GM10847 (cell line): ENCODE results near the gene PODXL2.

ENCODE experiments used
- POLR2A ChIP-seq: IDR thresholded peaks from 2 replicates; pipeline ENCODE4 v1.6.1; 2011; ENCODE audit not compliant: insufficient read length; ENCODE audit errors: extremely low read depth

The PODXL2 gene

DNA sequence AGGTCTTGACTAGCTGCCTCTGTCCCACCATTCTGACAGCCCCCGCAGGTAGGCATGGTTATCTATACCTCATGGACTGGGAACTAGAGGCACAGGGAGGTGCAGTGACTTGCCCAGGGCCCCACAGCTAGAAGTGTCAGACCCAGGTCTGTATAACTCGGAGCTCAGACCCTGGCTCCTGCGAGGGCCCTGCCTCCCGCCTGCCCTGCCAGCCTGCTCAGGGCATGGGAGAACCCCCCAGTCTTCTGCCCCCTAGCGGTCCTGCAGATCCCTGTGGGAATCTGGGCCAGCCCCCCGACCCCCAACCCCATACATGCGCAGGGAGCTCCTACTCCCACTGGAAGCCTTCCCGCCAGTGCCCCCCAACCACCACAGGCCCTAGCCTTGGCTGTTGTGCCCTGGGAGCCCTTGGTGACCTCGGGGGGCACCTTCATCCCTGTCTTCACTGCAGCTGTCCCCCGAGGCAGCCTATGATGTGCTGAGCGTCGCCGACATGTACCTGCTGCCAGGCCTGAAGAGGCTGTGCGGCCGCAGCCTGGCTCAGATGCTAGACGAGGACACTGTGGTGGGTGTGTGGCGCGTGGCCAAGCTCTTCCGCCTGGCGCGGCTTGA is 50.7 kb downstream of the PODXL2 start:
- no peak for TF ChIP-seq POLR2A

DNA sequence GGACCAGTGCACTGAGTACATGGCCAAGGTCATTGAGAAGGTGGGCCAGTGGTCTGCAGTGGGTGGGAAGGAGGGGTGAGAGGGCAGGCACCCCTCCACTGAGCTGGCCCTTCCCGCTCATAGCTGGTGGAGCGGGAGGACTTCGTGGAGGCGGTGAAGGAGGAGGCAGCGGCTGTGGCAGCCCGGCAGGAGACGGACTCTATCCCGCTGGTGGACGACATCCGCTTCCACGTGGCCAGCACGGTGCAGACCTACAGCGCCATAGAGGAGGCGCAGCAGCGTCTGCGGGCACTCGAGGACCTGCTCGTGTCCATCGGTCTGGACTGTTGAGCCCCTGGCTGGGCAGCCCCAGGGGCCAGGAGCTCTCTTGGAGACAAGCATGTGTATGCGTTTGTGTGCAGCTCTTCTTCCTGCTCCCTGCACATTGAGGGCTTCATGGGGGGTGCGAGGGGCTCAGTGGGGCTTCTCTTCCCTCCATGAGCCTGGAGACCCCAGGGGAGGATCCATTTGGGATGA is 51.2 kb downstream of the PODXL2 start:
- no peak for TF ChIP-seq POLR2A

DNA sequence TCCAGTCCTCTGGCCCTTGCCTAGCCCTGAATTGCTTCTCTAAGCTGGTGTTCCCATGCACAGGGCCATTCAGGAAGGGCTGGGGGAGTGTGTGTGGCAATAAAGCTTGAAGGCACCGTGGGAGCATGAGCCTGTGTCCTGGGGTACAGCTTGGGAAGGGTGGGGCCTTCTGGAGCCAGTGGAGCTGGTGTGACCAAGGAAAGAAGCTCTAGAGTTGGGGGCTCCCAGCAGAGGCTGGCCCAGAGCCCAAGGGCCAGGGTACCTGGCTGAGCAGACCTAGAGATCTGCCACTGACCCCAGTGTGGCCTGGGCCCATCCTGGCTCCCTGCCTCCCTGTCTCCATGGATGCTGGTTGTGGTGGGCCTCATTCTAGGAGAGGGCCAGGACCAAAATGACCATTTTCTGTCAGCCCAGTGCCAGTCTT is 51.8 kb downstream of the PODXL2 start:
- TF ChIP-seq POLR2A = no peak

DNA sequence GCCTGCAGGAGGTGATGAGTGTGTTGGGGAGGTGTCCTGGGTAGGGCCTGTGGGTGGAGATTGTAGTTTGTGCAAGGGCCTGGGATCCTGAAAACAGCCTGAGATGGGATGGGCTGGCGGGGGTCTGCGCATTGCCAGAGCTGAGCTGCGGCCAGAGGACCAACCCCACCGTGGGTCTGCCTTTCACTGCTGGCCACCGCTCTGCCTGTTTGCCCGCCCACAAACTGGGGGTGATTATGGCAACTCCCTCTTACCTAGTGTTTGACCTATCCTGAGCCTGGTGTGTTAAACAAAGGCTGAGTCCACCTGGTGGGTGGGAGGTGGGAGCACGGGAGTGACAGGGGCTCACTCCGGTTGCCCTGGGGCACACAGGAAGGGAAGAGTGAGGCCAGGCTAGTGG is 53.6 kb downstream of the PODXL2 start:
- TF ChIP-seq POLR2A = no peak

DNA sequence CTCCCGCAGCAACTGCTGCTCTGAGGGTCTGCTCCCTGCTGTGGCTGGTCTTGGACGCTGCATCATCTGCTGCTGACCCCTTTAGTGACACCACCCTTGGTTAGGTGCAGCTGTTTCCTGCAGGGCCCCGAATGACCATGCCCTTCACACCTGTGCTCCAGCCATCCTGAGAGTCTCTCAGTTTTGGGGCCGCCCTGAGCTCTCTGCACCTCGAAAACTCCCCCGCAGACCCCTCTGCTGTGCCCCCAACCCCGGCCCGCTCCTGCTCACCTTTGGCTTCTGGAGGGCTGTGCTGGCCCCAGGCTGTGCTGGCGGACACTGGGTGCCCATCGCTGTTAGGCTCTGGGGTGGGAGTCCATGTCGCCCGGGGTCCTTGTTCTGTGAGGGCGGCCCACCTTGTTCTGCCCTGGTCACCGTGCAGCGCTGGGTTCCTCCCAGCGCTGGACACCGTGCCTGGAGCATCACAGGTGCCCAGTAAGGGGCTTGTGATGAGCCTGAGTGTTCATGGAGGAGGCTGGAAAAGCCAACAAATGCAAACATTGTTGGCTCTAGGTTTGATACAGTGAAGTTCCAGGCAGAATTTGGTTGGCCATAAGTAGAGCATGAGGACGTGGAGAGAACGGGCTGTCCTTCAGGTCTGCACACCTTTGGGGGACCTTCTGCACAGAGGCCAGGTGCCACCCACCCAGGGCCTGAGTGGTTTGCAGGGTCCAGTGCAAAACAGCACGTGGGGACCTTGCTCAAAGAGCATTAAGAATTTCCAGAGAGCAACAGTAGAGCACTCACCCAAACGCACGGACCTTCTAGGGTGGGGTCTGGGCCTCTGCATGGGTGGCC is 56.1 kb downstream of the PODXL2 start:
- TF ChIP-seq POLR2A = no peak

DNA sequence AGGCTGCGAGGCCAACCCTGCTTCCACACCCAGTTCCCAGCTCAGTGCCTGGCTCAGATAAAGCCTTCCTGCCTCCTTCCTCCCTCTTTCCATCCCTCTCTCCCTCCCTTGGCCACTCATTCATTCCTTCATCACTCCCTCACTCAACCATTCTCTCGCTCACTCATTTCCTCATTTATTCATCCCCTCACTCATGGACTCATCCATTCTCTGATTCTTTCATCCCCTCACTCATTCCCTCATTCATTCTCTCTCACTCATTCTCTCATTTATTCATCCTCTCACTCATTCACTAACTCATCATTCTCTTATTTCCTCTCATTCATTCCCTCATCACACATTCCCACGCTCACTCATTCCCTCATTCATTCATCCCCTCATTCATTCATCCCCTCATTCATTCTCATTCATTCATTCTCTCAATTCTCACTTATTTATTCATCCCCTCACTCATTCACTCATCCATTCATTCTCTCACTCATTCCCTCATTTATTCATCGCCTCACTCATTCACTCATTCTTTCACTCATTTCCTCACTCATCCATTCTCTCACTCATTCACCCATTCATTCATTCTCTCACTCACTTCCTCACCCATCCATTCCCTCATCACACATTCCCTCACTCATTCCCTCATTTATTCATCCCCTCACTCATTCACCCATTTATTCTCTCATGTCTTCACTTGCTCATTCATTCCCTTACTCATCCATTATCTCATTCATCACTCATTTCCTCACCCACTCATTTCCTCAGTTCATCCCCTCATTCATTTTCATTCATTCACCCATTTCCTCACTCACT is 56.9 kb downstream of the PODXL2 start:
- no peak for TF ChIP-seq POLR2A

DNA sequence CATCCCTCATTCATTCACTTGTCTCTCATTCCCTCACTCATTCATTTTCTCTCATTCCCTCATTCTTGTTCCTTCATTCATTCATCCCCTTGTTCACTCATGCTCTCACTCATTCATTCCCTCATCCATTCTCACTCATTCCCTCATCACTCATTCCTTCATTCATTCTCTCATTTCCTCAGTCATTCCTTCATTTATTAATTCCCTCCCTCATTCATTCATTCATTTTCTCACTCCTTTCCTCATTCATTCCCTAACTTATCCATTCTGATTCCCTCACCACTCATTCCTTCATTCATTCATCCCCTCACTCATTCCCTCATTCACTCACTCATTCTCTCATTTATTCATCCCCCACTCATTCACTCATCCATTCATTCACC is 57.5 kb downstream of the PODXL2 start:
- no peak for TF ChIP-seq POLR2A

DNA sequence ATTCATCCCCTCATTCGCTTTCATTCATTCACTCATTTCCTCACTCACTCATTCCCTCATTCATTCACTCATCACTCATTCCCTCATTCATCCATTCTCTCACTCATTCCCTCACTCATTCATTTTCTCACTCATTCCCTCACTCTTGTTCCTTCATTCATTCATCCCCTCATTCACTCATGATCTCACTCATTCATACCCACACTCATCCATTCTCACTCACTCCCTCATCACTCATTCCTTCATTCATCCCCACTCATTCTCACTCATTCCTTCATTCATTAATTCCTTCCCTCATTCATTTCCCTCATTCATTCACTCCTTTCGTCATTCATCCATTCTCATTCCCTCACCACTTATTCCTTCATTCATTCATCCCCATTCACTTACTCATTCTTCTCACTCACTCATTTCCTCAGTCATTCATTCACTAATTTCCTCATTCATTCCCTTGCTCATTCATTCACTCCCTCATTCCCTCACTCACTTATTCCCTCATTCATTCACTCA is 58.3 kb downstream of the PODXL2 start:
- no peak for TF ChIP-seq POLR2A

DNA sequence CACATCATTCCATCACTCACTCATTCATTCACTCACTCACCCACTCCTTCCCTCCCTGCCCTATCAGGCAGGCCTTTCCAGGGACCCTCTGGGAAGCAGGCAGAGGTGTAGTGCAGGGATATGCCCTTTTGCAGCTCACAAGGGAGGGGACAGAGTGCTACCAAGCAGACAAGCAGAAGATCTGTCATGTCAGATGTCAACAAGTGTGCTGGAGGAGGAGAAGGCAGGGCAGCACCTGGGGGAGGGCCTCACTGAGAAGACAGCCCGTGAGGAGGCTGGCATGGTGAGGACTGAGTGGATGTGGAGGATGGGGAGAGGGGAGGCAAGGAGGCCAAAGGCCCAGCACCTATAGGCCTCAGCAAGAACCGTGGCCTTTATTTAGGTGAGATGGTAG is 59.0 kb downstream of the PODXL2 start:
- TF ChIP-seq POLR2A = no peak

DNA sequence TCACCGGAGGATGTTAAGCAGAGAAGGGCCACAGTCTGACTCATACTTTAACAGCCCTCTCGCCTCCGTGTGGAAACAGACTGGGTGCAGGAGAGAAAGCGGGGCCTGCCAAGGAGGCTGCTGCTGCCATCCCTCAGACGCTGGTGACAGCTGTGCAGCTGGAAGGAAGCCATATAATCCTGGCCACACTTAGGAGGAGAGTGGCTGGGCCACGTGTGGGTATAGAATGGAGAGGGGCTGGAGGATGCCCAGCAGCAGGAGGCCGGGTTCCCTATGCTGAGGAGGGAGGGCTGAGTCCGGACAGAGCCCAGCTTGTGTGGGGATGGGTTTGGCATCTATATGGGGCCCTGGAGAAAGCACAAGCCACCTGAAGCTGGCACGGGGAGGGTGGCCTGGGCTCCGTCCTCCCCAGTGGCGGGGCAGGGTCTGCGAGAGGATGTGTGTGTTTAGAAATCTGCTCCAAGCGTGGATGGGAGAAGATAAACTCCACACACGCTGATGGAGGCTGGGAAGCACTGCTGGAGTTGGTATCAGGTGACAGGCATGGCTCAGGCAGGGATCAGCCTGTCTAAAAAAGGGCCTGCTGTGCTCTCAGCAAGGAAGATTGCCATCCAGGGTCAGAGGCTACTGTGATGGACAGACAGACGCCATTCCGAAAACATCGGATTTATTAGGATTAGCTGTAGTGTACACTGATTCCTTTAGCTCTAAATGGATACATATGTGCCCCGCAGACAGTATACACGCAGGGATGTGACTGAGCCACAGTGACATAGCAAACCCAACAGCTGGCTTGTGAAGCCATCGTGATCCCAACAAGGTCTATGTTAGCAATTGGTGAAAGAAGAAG is 59.7 kb downstream of the PODXL2 start:
- no peak for TF ChIP-seq POLR2A

DNA sequence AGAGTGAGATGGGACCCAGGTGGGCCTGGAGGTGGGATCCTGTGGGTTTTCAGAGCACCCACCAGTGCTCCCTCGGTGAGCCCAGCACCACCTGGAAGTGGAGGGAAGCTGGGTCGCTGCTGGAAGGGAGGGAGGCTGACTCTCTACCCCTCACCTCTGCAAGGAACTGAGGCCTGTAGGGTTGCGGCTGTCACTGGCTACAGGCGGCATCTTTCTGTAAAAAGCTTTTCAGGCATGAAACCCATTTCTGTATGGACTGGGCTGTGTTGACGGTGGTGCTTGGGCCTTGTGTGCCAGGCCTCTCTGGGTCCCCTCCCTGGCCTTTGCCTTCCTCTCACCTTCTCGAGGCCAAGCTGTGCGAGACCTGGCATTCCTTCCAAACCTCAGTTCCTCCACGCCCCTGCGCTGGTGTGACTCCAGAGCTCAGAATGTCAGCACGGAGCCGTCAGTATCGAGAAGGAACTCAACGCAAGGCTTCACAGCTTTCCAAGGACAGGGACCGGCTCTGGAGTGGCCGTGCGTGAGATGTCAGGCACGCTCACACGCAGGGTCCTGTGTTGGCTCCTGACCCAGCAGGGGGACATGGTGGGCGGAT is 60.4 kb downstream of the PODXL2 start:
- no peak for TF ChIP-seq POLR2A

DNA sequence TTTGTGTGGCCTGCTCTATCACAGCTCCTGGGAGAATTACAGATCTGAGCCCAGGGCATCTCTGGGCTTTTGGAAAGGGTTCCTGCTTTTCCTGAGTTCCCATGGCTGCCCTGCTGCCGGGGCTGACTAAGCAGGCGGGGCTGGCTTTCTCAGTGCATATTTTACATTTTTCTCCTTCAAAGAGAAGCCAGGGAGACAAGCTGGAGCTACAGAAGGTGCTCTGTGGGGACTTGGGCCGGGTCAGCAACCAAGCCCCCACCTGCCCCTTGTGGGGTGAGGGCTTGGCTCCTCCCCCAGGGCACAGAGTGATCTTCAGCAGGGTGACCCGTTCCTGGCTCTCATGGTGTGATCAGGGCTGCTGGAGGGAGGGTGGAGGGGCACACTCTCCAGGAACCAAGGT is 61.1 kb downstream of the PODXL2 start:
- no peak for TF ChIP-seq POLR2A

DNA sequence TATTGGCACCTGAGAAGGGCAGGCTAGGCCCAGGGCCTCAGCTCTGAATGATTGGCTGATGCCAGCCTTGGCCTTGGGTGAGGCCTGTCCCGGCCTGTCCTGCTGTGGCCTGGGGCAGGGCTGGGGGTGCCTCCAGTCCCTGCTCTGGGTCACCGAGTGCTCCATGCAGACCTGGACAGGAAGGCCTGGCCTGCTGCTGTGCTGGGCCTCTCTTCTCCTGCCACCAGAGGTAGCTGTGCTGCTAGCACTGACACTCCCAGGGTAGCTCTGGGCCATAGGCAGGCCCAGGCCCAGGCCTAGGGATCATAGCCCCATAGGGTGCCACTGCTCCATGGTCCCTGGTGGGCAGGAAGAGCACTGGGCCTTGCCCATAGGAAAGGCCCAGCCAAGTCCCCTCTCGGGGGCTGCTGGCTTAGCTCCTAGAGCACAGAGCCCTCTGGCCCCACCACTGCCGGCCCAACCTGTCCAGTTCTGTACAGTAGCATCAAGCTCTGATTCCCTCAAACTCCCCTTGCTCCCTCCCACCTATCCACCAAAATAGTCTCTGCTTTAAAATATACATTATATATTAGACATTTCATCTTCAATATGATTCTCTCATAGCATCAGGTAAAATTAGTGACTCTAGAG is 62.0 kb downstream of the PODXL2 start:
- no peak for TF ChIP-seq POLR2A

DNA sequence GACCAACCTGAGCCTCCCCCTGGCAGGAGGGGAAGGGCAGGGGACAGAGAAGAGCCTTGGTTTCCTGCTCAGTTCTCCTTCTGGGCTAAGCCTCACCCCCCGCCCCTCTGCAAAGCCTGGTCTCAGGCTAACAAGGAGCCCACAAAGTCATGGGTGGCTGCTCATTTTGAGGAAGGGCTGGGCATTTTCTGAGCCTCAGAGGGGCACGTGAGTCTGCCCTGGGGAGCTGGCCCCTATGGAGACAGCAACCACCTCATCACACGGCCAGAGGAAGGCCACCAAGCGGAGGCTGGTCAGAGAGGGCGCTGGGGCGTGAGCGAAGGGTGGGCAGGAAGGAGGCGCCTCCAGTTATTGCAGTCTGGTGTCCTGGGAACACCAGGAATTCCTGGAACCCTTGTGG is 62.5 kb downstream of the PODXL2 start:
- TF ChIP-seq POLR2A = no peak
